HCT116 (cell line): Measurements from ENCODE around the gene MAPK1. TPM values are rescaled to one million over a fixed set of nuclear protein-coding genes. Genes with fewer than 3 reads are reported as not detected.

ENCODE experiments used
- ATAC-seq: fragments of 200-7000 bp; cut with Tn5 transposase; 2 replicates; pipeline ENCODE4 v1.9.1; 2020; ENCODE audit warnings: mild to moderate bottlenecking, moderate library complexity
- BruUV-seq: library from RNA; stranded (reverse); fragments of 400-500 nt; replicated peaks from 2 replicates; lab custom pipeline; 2021; lab: Mats Ljungman, UMichigan
- CTCF ChIA-PET: fragments of 300-600 bp; sonication (Branson Sonifier 250); formaldehyde crosslinking; loops from one replicate; lab custom pipeline; 2021; ENCODE audit warnings: antibody characterized with exemption; lab: Charles Lee
- POLR2A ChIA-PET: fragments of 300-600, 350-600 bp; sonication (Branson Sonifier 250); formaldehyde crosslinking; loops from one replicate; lab custom pipeline; 2021; ENCODE audit warnings: antibody characterized with exemption; lab: Charles Lee
- RAD21 ChIA-PET, 2 experiments: fragments of 300-600 bp; sonication (Branson Sonifier 250); formaldehyde crosslinking; loops; one replicate each; lab custom pipeline; 2023; ENCODE audit warnings: low total read pairs in 2 of 2; ENCODE audit not compliant: uncharacterized antibody in 2 of 2, unreplicated experiment in 2 of 2, low non-redundant PET in 1 of 2; lab: Charles Lee
- DNase-seq: peaks from one replicate; pipeline ENCODE4 v3.0.0-alpha.2; 2010; ENCODE audit warnings: low read depth, low spot score
- H2AFZ ChIP-seq: fragments of 200-600 bp; shearing (Covaris generic), sonication (generic); 2 replicates; pipeline ENCODE4 v1.6.1; 2017; ENCODE audit warnings: low read depth, mixed run types, mixed read lengths, antibody characterized with exemption, low read length; ENCODE audit not compliant: poor library complexity, severe bottlenecking
- H3K27ac ChIP-seq: 2 replicates; pipeline ENCODE4 v1.5.1; 2012; ENCODE audit warnings: low read depth, low read length
- H3K27me3 ChIP-seq: fragments of 200-600 bp; sonication (generic); 2 replicates; pipeline ENCODE4 v1.6.1; 2016; ENCODE audit warnings: mixed run types, low read length, mixed read lengths; ENCODE audit not compliant: insufficient read depth
- H3K36me3 ChIP-seq, 2 experiments: fragments of 200-500 bp in 1 of 2; fragments of 200-600 bp in 1 of 2; sonication (Bioruptor generic) in 1 of 2; sonication (generic) in 1 of 2; 2 replicates each; pipeline versions ENCODE4 v1.5.1 to v1.6.1; 2014 to 2016; ENCODE audit warnings: low read length in 2 of 2, inconsistent platforms in 1 of 2, mixed read lengths in 1 of 2, mixed run types in 1 of 2; ENCODE audit not compliant: insufficient read depth in 2 of 2, control insufficient read depth in 1 of 2
- H3K4me1 ChIP-seq, 2 experiments: fragments of 200-600 bp in 1 of 2; sonication (generic) in 1 of 2; 2 replicates each; pipeline versions ENCODE4 v1.5.1 to v1.6.1; 2012 to 2017; ENCODE audit warnings: low read length in 2 of 2, inconsistent platforms in 1 of 2, mild to moderate bottlenecking in 1 of 2, mixed read lengths in 1 of 2, mixed run types in 1 of 2, moderate library complexity in 1 of 2; ENCODE audit not compliant: insufficient read depth in 2 of 2, control insufficient read depth in 1 of 2
- H3K4me2 ChIP-seq: fragments of 200-600 bp; sonication (generic); 2 replicates; pipeline ENCODE4 v1.6.1; 2017; ENCODE audit warnings: mixed run types, low read length, mixed read lengths
- H3K4me3 ChIP-seq, 2 experiments: fragments of 200-600 bp in 1 of 2; sonication (generic) in 1 of 2; replicated peaks in 1 of 2; 2 replicates each; pipeline ENCODE4 v1.5.1; 2011 to 2016; ENCODE audit warnings: low read length in 2 of 2, control low read depth in 1 of 2, low read depth in 1 of 2, mild to moderate bottlenecking in 1 of 2, mixed read lengths in 1 of 2, mixed run types in 1 of 2
- H3K79me2 ChIP-seq: fragments of 200-600 bp; sonication (generic); 2 replicates; pipeline ENCODE4 v1.6.1; 2017; ENCODE audit warnings: mild to moderate bottlenecking, mixed run types, low read length, moderate library complexity, mixed read lengths; ENCODE audit not compliant: insufficient read depth
- H3K9ac ChIP-seq: fragments of 200-600 bp; sonication (generic); 2 replicates; pipeline ENCODE4 v1.6.1; 2016; ENCODE audit warnings: low read length, mixed read lengths
- H3K9me2 ChIP-seq: fragments of 200-600 bp; sonication (generic), shearing (Covaris generic); 2 replicates; pipeline ENCODE4 v1.6.1; 2017; ENCODE audit warnings: mixed run types, mild to moderate bottlenecking, moderate library complexity; ENCODE audit not compliant: insufficient read depth
- H3K9me3 ChIP-seq, 2 experiments: fragments of 200-500 bp in 1 of 2; fragments of 200-600 bp in 1 of 2; sonication (Bioruptor generic) in 1 of 2; sonication (generic) in 1 of 2; 2 replicates each; pipeline ENCODE4 v1.6.1; 2014 to 2017; ENCODE audit warnings: low read length in 2 of 2, mixed read lengths in 2 of 2, inconsistent platforms in 1 of 2, low read depth in 1 of 2, mild to moderate bottlenecking in 1 of 2, mixed run types in 1 of 2, moderate library complexity in 1 of 2; ENCODE audit not compliant: control insufficient read depth in 1 of 2, insufficient read depth in 1 of 2
- H4K20me1 ChIP-seq: fragments of 200-600 bp; sonication (generic), shearing (Covaris generic); 2 replicates; pipeline ENCODE4 v1.6.1; 2017; ENCODE audit warnings: mixed run types, mild to moderate bottlenecking, moderate library complexity; ENCODE audit not compliant: insufficient read depth
- CBX3 ChIP-seq: IDR thresholded peaks from 2 replicates; pipeline ENCODE4 v1.6.1; 2012; ENCODE audit warnings: low read depth
- CEBPB ChIP-seq: IDR thresholded peaks from 2 replicates; pipeline ENCODE4 v1.6.1; 2012; ENCODE audit warnings: low read depth
- EGR1 ChIP-seq: IDR thresholded peaks from 2 replicates; pipeline ENCODE4 v1.6.1; 2012; ENCODE audit warnings: low read depth
- ELF1 ChIP-seq: IDR thresholded peaks from 2 replicates; pipeline ENCODE4 v1.6.1; 2012; ENCODE audit warnings: low read depth, borderline replicate concordance
- EZH2 ChIP-seq: fragments of 200-600 bp; sonication (generic); IDR thresholded peaks from 2 replicates; pipeline ENCODE4 v1.6.1; 2017; ENCODE audit warnings: antibody characterized with exemption, mixed run types
- EZH2phosphoT487 ChIP-seq: fragments of 200-600 bp; IDR thresholded peaks from 2 replicates; pipeline ENCODE4 v1.6.1; 2018; ENCODE audit warnings: antibody characterized with exemption, borderline replicate concordance
- POLR2A ChIP-seq: IDR thresholded peaks from 2 replicates; pipeline ENCODE4 v1.7.0; 2011; ENCODE audit warnings: borderline replicate concordance; ENCODE audit not compliant: insufficient read depth, insufficient read length; ENCODE audit errors: extremely low read depth
- POLR2AphosphoS5 ChIP-seq: IDR thresholded peaks from 2 replicates; pipeline ENCODE4 v1.6.1; 2011; ENCODE audit warnings: mild to moderate bottlenecking, low read depth, low read length, moderate library complexity
- RAD21 ChIP-seq: IDR thresholded peaks from 2 replicates; pipeline ENCODE4 v1.6.1; 2012; ENCODE audit warnings: low read depth, mild to moderate bottlenecking
- SP1 ChIP-seq: IDR thresholded peaks from 2 replicates; pipeline ENCODE4 v1.6.1; 2012; ENCODE audit warnings: low read depth
- YY1 ChIP-seq: IDR thresholded peaks from 2 replicates; pipeline ENCODE4 v1.6.1; 2011; ENCODE audit warnings: low read length, low read depth, moderate library complexity, mild to moderate bottlenecking; ENCODE audit not compliant: insufficient replicate concordance; ENCODE audit errors: extremely low read depth
- ZNF274 ChIP-seq: fragments of 200-500 bp; sonication (Bioruptor generic); IDR thresholded peaks from 2 replicates; pipeline ENCODE4 v1.6.1; 2014; ENCODE audit warnings: mild to moderate bottlenecking, low read depth, low read length, inconsistent platforms
- intact Hi-C: fragments of 100-400 bp; cut with micrococcal nuclease; formaldehyde crosslinking; loops from 2 replicates; pipeline ENCODE4 v1.10.0; 2022
- total RNA-seq: library from RNA; stranded (reverse); gene quantifications from one replicate; pipeline ENCODE4 v1.2.1, GENCODE V29; 2021; ENCODE audit not compliant: unreplicated experiment
- TF ChIP-seq, protein P1 (sequence below): IDR thresholded peaks from 2 replicates; pipeline ENCODE4 v1.6.1; 2012; ENCODE audit warnings: low read depth
- TF ChIP-seq, protein P2 (sequence below): IDR thresholded peaks from 2 replicates; pipeline ENCODE4 v1.6.1; 2012
- TF ChIP-seq, protein P3 (sequence below), 3 experiments: fragments of 200-600 bp in 1 of 3; sonication (generic) in 1 of 3; IDR thresholded peaks in 2 of 3; conservative IDR thresholded peaks in 1 of 3; 2 replicates each; pipeline ENCODE4 v1.5.1; 2012 to 2017; ENCODE audit warnings: low read depth in 2 of 3, low read length in 2 of 3, antibody characterized with exemption in 1 of 3, borderline replicate concordance in 1 of 3, control low read depth in 1 of 3, mild to moderate bottlenecking in 1 of 3, mixed read lengths in 1 of 3, mixed run types in 1 of 3, moderate library complexity in 1 of 3; ENCODE audit not compliant: insufficient read depth in 1 of 3

The MAPK1 gene
- total RNA-seq, 1 experiment from 2014 or later, result 137 TPM

DNA sequence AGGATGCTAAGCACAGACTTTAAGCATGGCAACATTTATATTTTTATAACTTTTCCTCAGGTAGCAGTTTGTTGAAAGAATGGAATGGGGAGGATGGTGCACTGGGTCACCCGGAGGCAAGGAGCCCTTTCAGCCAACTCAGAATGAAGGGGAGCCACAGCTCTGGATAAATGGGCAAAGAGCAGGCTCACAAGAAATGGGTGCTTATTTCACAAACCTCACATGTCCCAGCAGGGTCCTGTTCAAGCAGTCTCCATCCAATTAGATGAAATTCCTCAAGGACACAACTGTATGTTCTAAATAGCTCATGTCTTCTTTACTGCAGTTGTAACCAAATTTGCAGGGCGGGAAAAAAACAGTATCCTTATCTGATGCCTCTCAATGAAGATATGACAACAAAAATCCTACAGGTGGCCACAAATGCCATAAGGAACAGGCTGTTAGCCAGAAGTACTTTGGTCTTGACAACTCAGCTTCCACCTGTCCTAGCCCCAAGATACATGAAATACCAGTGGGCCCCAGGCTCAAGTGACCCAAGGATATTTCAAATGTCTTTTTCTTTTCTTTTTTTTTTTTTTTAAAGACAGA lies 48.2 kb downstream of the MAPK1 start:
- Histone ChIP-seq H2AFZ (no peak overlapping the region), H4K20me1 (0 out of 2 replicates have a peak, but pooled peaks cover 3% of the 10 kb centered on the region), H3K36me3 (no peaks in the 10 kb centered on the region), H3K27ac (no peak overlapping the region), H3K79me2 (peaks cover 97% of the 10 kb centered on the region), H3K4me2 (no peak overlapping the region), H3K27me3 (no peaks in the 10 kb centered on the region), H3K4me3 (no peak overlapping the region), H3K4me1 (peaks cover 7 to 9% of the 10 kb centered on the region in 2 experiments; a peak in 3 of 4 replicates), H3K9me2 (no peaks in the 10 kb centered on the region), H3K9ac (no peak overlapping the region), H3K9me3 (no peaks in the 10 kb centered on the region)
- ChIA-PET RAD21 (no interaction called here), CTCF (no interaction called here), POLR2A (no interaction called here)
- TF ChIP-seq POLR2AphosphoS5, result no peak
- TF ChIP-seq, protein P1, sequence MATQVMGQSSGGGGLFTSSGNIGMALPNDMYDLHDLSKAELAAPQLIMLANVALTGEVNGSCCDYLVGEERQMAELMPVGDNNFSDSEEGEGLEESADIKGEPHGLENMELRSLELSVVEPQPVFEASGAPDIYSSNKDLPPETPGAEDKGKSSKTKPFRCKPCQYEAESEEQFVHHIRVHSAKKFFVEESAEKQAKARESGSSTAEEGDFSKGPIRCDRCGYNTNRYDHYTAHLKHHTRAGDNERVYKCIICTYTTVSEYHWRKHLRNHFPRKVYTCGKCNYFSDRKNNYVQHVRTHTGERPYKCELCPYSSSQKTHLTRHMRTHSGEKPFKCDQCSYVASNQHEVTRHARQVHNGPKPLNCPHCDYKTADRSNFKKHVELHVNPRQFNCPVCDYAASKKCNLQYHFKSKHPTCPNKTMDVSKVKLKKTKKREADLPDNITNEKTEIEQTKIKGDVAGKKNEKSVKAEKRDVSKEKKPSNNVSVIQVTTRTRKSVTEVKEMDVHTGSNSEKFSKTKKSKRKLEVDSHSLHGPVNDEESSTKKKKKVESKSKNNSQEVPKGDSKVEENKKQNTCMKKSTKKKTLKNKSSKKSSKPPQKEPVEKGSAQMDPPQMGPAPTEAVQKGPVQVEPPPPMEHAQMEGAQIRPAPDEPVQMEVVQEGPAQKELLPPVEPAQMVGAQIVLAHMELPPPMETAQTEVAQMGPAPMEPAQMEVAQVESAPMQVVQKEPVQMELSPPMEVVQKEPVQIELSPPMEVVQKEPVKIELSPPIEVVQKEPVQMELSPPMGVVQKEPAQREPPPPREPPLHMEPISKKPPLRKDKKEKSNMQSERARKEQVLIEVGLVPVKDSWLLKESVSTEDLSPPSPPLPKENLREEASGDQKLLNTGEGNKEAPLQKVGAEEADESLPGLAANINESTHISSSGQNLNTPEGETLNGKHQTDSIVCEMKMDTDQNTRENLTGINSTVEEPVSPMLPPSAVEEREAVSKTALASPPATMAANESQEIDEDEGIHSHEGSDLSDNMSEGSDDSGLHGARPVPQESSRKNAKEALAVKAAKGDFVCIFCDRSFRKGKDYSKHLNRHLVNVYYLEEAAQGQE, result no peak
- no peak for TF ChIP-seq YY1
- TF ChIP-seq RAD21, result no peak
- TF ChIP-seq EGR1, result no peak
- no peak for TF ChIP-seq CEBPB
- TF ChIP-seq EZH2phosphoT487, result no peak
- TF ChIP-seq, protein P2, sequence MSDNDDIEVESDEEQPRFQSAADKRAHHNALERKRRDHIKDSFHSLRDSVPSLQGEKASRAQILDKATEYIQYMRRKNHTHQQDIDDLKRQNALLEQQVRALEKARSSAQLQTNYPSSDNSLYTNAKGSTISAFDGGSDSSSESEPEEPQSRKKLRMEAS, result no peak
- no peak for TF ChIP-seq CBX3
- TF ChIP-seq, protein P3, sequence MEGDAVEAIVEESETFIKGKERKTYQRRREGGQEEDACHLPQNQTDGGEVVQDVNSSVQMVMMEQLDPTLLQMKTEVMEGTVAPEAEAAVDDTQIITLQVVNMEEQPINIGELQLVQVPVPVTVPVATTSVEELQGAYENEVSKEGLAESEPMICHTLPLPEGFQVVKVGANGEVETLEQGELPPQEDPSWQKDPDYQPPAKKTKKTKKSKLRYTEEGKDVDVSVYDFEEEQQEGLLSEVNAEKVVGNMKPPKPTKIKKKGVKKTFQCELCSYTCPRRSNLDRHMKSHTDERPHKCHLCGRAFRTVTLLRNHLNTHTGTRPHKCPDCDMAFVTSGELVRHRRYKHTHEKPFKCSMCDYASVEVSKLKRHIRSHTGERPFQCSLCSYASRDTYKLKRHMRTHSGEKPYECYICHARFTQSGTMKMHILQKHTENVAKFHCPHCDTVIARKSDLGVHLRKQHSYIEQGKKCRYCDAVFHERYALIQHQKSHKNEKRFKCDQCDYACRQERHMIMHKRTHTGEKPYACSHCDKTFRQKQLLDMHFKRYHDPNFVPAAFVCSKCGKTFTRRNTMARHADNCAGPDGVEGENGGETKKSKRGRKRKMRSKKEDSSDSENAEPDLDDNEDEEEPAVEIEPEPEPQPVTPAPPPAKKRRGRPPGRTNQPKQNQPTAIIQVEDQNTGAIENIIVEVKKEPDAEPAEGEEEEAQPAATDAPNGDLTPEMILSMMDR (IDR thresholded peaks at IDR 0.05 in 2 of 3, conservative IDR thresholded peaks at IDR 0.05 in 1 of 3; ENCODE audit: borderline replicate concordance in 1 of 3, insufficient read depth in 1 of 3, low read depth in 2 of 3, low read length in 2 of 3), result no peak
- no peak for TF ChIP-seq EZH2
- no peak for TF ChIP-seq POLR2A
- no peak for TF ChIP-seq ELF1
- no peak for TF ChIP-seq SP1
- TF ChIP-seq ZNF274, result no peak
- intact Hi-C loops, result no loop called here
- DNase-seq (no peak), ATAC-seq (no peak)
- BruUV-seq, result no TSS peak
